ENCODE measurements around the gene CCDC186.

The CCDC186 gene

GRCh38 chr10:114173921-114174694, at the start of gene CCDC186:
CCDC186 (minus strand) TSS chr10:114174203; CDS start chr10:114163268, 10,935 bp downstream.
- peak; percentile 78 for DNase-seq

DNA sequence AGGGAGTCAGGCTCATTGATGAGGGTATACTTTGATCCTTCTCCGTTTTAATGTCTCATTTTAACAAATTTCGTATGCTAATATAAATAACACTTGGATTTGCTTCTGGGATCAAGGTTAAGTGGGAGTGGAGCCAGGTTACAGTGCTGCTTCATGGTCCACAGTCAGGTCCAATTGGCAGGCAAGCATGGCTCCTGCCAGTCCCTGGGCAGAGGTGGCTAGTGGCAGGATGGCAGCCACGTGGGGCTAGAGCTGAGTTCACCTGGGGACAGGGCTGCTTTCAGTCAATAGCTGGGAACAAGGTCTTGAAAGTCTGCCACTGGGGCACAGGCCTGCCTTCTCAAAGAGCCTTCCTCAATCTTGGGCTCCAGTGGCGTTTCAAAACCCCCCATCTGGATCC, 49.1 kb upstream of the CCDC186 start:
- no peak for DNase-seq

DNA sequence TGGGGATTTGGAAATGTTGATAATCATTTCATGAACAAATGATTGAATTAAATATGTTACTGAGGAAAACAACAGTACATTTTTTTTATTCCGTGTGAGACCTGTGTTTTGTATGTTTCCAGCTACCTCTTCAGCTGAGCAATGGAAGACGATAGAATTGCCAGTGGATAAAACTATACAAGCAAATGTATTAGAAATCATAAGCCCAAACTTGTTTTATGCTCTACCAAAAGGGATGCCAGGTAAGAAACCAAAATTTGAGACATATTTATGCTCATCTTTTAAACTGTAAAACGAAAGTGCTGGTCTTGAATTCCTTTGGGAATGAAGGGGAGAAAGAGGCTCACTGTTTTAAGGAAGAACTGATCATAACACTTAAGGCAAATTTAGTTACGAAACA, 47.2 kb upstream of the CCDC186 start:
- DNase-seq, result no peak

- DNase-seq, result no peak
Observed at GRCh38 chr10:114220281-114220680, 46.3 kb upstream of the CCDC186 start.

DNA sequence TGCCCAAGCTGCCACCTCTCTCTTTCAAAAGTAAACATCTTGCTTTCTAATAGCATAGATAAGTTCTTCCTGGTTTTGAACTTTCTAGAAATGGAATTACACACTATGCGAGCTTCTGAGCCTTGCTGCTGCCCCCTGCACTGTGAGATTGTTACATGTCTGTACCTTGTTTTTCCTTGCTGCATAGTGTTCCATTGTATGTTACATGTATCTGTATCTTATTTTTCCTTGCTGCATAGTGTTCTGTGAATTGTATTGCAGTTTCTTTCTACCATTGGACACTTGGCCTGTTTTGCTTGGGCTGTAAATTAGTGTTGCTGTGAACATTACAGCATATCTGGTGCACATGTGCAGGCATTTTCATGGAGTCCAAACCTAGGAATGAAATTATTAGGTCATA, 41.0 kb upstream of the CCDC186 start:
- DNase-seq, result no peak

DNA sequence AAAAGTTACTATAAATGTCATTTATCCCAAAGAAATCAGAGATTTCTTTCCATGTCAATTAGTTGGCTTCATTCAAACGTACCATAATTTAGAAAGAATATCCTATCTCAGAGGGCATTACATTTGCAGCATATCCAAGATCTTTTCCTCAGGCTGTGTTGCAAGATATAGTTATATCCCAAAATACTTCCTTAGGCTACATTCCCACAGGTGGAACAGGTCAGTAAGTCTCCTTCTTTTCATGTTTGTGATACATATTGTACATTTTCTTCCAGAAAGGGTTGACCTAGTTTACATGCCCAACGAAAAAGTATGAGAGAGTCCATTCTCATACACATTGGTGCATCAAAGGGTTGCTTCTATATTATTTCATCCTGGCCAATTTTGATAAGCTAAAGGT, 38.1 kb upstream of the CCDC186 start:
- no peak for DNase-seq

DNA sequence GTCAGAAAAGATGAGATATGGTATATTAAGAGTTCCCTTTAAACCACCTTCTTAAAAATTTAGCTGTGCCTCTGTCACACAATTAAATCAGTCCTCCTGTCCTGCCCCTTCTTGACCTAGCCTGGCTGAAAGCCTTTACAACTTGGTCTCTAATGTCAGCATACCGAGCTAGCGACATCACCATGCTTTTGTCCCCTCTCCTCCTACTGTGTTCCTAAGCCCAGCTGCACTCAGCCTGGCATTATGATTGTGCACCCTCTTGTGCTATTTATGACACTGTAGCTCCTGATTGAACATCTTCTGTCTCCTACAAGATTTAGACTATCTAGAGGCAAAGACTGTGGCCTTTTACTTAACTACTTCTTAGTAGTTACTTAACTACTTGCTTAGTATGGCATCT, 34.3 kb upstream of the CCDC186 start:
- no peak for DNase-seq

DNA sequence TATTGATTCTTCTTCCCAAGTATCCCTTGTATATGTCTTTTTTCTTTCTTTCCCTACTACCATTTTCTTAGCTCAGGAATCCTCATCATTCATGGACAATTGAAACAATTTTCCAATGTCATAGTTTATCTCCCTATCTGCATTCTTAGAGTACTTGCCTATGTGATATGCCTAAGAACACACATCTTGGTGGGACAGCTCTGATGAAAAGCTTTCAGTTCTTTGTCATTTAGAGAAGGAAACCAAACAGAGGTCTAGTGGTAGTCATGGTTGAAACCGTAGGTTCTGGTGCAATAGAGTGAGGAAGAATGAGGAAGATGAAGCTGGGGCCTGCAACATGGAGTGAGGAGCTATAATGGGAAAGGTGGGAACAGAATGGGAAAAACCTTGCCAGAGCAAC, 33.3 kb upstream of the CCDC186 start:
- DNase-seq, result no peak

- DNase-seq, result no peak
Observed at GRCh38 chr10:114206902-114207301, 32.9 kb upstream of the CCDC186 start.

DNA sequence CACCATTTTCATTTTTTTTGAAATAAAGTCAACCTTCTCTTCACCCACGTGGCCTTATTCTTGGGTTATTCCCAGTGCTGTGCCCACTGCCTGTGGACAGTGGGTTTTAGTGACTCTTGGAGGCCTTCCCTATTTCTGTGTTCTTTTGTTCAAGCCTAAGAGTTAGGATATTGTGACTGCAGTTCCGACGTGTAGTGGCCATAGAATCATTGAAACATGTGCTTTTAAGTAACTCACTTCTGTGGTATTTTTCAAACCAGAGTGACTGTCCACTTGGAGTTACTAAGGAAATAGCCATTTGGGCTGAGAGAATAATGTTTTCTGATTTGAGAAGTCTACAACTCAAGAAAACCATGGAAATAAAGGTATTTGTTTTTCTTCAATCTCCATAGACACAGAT, 28.8 kb upstream of the CCDC186 start:
- no peak for DNase-seq

GRCh38 chr10:114199239-114199638, 25.2 kb upstream of the CCDC186 start:
- DNase-seq, result no peak

DNA sequence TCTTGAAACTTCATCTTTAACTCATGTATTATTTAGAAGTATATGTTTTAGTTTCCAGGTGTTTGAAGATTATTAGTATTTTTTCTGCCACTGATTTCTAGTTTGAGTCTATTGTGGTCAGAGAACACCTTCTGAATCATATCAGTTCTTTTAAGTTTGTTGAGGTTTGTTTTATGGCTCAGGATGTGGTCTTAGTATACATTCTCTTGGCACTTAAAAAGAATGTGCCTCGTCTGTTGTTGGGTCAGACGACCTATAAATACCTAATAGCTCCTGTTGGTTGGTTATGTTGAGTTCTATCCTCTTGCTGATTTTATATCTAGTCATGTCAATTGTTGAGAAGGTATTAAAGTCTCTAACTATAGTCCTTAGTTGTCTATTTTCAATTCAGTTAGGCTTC, 21.1 kb upstream of the CCDC186 start:
- no peak for DNase-seq

DNA sequence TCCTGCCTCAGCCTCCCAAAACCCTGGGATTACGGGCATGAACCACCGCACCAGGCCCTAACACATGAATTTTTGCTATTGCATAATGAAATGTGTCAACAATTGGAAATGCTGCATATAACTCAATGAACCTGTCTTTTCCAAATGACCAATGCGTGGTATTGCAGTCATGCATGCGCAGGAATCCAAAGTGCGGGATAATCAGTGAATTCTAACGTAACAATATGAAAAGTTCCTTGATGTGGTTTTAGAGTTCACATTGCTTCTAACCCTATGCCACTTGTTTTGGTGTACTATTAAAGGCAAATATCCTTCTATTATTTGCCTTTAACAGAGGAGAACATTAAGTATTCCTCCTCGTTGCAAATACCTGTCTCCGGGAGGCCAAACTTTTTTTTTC, 15.7 kb upstream of the CCDC186 start:
- DNase-seq, result no peak

GRCh38 chr10:114188900-114189299, 14.9 kb upstream of the CCDC186 start:
- no peak for DNase-seq

- no peak for DNase-seq
Observed at GRCh38 chr10:114188001-114188400, 14.0 kb upstream of the CCDC186 start.

GRCh38 chr10:114184276-114184675, 10.3 kb upstream of the CCDC186 start:
- DNase-seq, result no peak

- no peak for DNase-seq
Observed at GRCh38 chr10:114183563-114183962, 9.6 kb upstream of the CCDC186 start.

DNA sequence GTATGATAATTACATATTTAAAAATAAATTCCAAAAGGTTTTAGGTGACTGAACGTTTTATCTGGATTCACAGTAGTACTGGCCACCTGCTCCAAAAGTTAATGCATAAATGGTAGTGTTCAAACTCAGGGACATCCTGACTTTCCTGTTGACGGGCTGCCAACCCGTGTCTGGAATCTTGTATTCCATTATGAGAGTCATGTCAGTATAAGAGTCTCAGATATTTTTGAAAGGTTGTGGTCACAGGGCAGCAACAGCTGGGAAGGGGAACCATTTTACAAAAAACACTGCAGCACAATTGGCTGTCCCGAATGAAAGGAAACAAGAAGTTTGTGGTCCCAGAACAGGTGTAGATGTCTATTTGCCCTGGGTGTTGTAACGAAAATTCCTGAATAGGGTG, 8.0 kb upstream of the CCDC186 start:
- no peak for DNase-seq

- DNase-seq, result no peak
Observed at GRCh38 chr10:114180937-114181336, 6.9 kb upstream of the CCDC186 start.

GRCh38 chr10:114179747-114180146, 5.7 kb upstream of the CCDC186 start:
- no peak for DNase-seq

- no peak for DNase-seq
Observed at GRCh38 chr10:114179148-114179547, 5.1 kb upstream of the CCDC186 start, which contains the start of gene TDRD1. TDRD1 (plus strand) TSS chr10:114179353; CDS start chr10:114187832, 8,479 bp downstream.

DNA sequence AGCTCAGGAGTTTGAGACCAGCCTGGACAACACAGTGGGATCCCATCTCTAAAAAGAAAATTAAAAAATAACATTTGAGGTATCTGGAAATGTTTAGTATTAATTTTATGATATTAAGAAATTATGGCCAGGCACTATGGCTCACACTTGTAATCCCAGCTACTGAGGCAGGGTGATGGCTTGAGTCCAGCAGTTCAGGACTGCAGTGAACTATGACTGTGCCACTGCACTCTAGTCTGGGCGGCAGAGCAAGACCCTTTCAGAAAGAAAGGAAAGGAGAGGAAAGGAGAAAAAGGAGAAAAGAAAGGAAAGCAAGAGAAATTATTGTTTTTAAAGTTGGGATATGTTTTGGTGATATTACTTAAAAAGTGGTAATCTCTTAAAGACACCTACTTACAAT, 2.5 kb upstream of the CCDC186 start:
- no peak for DNase-seq

DNA sequence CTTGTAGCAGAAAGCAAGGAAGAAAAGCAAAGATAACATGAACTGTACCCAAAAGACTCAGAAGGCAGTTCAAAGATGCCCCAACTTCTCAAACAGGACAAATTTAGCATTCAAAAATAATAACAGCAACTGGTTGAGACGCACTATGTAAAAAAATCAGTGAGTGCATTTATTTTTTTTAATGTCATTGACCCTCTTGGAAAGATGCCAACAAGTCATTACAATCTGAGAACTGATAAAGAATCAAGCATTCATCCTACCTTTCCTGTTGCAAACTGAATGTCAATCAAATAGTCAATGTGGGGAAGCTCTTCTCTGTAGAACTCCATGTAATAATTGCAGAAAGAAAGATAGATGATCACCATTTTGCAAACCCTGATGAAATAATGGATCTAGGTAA, 1.7 kb upstream of the CCDC186 start:
- DNase-seq, result no peak

- peak; percentile 20 for DNase-seq
Observed at GRCh38 chr10:114174695-114175188, 739 bp upstream of the CCDC186 start.

DNA sequence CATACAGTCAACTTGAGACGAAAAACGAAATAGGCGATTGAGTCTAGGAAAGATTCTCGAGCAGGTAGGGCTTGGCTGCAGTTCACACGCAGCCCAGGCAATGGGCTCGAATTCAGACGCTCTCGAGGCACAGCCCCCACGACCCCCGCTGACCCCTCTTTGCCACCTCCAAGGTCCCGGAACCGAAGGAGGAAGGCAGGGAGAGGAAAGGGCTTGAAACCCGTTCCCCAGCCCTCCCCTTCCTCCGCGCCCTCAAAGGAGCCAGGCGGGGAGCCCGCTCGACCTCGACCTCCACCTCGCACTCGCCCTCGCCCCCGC, 441 bp downstream of the CCDC186 start:
- DNase-seq, result no peak

All from NCI-H226 (cell line).